Vagina (tissue), 2 donors: ENCODE data around the gene DDX31.

ENCODE experiments used
- CTCF ChIP-seq, 3 experiments: fragments of 450-650 bp in 2 of 3; fragments of 200-600 bp in 1 of 3; sonication (generic) in 1 of 3; IDR thresholded peaks; one replicate each; pipeline ENCODE4 v1.5.1; 2017 to 2019; ENCODE audit warnings: antibody characterized with exemption in 3 of 3, mild to moderate bottlenecking in 2 of 3, moderate library complexity in 2 of 3
- POLR2A ChIP-seq, 2 donors: fragments of 450-650 bp; IDR thresholded peaks; one replicate each; pipeline ENCODE4 v1.6.1; 2017; ENCODE audit warnings: antibody characterized with exemption in 2 of 2, mild to moderate bottlenecking in 2 of 2, moderate library complexity in 2 of 2
- POLR2AphosphoS5 ChIP-seq, 2 donors: sonication (generic); formaldehyde crosslinking; IDR thresholded peaks; one replicate each; pipeline ENCODE4 v1.9.0; 2017; ENCODE audit warnings: antibody characterized with exemption in 2 of 2, mild to moderate bottlenecking in 2 of 2, low read depth in 1 of 2; ENCODE audit not compliant: insufficient read depth in 1 of 2

- TF ChIP-seq CTCF (IDR thresholded peaks at IDR 0.05) (no peak), POLR2AphosphoS5 (IDR thresholded peaks at IDR 0.05; ENCODE audit: insufficient read depth in 1 of 2, low read depth in 1 of 2) (no peak), POLR2A (IDR thresholded peaks at IDR 0.05) (no peak)
These were observed 13.5 kb downstream of the DDX31 start for GRCh38 chr9:132656299-132656698.
